Measurements from ENCODE around the gene RUNDC3A.

DNA sequence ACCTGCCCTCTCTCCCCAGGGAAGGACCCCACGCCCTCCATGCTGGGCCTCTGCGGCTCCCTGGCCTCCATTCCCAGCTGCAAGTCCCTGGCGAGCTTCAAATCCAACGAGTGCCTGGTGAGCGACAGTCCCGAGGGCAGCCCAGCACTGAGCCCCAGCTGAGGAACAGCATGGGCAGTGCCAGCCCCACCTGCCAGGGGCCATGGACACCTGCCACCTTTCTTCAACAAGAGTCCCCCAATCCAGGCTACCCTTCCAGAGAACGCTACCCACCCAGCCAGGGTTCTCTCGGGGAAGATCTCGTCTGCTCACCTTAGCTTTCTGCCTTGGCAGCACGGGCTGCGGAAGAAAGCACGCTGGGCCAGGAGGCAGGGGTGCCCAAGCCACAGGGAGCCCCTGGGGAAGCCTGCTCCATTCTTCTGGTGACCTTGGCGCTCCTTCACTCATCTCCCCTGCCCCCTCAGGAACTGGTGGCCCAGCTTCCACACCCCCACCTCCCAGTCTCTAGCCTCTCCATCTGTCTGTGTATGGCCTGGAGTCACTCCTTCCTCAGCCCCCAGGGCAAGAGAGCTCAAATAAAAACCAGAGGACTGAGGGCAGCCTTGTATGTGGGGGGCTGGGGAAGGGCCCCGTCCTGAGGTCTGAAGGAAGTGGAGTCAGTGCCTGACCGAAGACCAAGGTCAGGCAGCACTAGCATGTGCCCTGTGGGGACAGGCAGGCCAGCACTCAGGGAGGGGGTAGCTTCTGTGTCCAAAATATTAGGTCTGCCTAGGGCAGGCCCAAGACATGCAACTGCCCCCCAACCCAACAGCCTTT is 9.9 kb downstream of the RUNDC3A start:
- TF ChIP-seq, protein P1, sequence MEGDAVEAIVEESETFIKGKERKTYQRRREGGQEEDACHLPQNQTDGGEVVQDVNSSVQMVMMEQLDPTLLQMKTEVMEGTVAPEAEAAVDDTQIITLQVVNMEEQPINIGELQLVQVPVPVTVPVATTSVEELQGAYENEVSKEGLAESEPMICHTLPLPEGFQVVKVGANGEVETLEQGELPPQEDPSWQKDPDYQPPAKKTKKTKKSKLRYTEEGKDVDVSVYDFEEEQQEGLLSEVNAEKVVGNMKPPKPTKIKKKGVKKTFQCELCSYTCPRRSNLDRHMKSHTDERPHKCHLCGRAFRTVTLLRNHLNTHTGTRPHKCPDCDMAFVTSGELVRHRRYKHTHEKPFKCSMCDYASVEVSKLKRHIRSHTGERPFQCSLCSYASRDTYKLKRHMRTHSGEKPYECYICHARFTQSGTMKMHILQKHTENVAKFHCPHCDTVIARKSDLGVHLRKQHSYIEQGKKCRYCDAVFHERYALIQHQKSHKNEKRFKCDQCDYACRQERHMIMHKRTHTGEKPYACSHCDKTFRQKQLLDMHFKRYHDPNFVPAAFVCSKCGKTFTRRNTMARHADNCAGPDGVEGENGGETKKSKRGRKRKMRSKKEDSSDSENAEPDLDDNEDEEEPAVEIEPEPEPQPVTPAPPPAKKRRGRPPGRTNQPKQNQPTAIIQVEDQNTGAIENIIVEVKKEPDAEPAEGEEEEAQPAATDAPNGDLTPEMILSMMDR (IDR thresholded peaks at IDR 0.05; ENCODE audit: low read length): no peak
- TF ChIP-seq EZH2 (IDR thresholded peaks at IDR 0.05; ENCODE audit: borderline replicate concordance, low read length): no peak

Measured in OCI-LY1 (cell line).